HepG2 (cell line): ENCODE measurements around the gene HK2. TPM values are rescaled to one million over a fixed set of nuclear protein-coding genes. Genes with fewer than 3 reads are reported as not detected.

ENCODE experiments used
- CC2D1A ChIP-seq: sonication (generic); formaldehyde crosslinking; IDR thresholded peaks from 2 replicates; pipeline ENCODE4 v1.8.1; 2023; ENCODE audit warnings: mild to moderate bottlenecking, missing genetic modification reagents
- CCAR2 ChIP-seq: fragments of 200-400 bp; formaldehyde crosslinking; optimal IDR thresholded peaks from 2 replicates; pipeline ENCODE3; 2018; ENCODE audit warnings: low read depth, mild to moderate bottlenecking, low read length, moderate library complexity
- DNMT3B ChIP-seq: conservative IDR thresholded peaks from 2 replicates; pipeline ENCODE4 v1.6.1; 2016; ENCODE audit warnings: missing biosample characterization, control low read depth
- KDM1A ChIP-seq: IDR thresholded peaks from 2 replicates; pipeline ENCODE4 v1.6.1; 2016; ENCODE audit warnings: missing compliant biosample characterization
- KDM5B ChIP-seq: sonication (generic); formaldehyde crosslinking; IDR thresholded peaks from 2 replicates; pipeline ENCODE4 v1.4.0; 2020; ENCODE audit warnings: missing genetic modification reagents, mild to moderate bottlenecking, borderline replicate concordance
- MEIS1 ChIP-seq: sonication (generic); formaldehyde crosslinking; IDR thresholded peaks from 2 replicates; pipeline ENCODE4 v1.9.0; 2021; ENCODE audit warnings: mild to moderate bottlenecking, missing genetic modification reagents, moderate library complexity, borderline replicate concordance
- MEIS2 ChIP-seq: sonication (generic); formaldehyde crosslinking; IDR thresholded peaks from 2 replicates; pipeline ENCODE4 v1.9.0; 2021; ENCODE audit warnings: mild to moderate bottlenecking, missing genetic modification reagents
- PTBP1 ChIP-seq: fragments of 200-400 bp; formaldehyde crosslinking; IDR thresholded peaks from 2 replicates; pipeline ENCODE4 v1.6.1; 2018; ENCODE audit warnings: low read length, low read depth; ENCODE audit not compliant: poor library complexity, severe bottlenecking
- SMAD1 ChIP-seq: sonication (generic); formaldehyde crosslinking; IDR thresholded peaks from 2 replicates; pipeline ENCODE4 v1.4.0; 2020; ENCODE audit warnings: missing genetic modification reagents, low read depth, mild to moderate bottlenecking, borderline replicate concordance
- ZNF296 ChIP-seq: sonication (generic); formaldehyde crosslinking; conservative IDR thresholded peaks from 2 replicates; pipeline ENCODE4 v1.5.0; 2020; ENCODE audit warnings: mild to moderate bottlenecking, missing genetic modification reagents
- ZNF441 ChIP-seq: sonication (generic); formaldehyde crosslinking; IDR thresholded peaks from 2 replicates; pipeline ENCODE4 v1.7.0; 2021; ENCODE audit warnings: missing genetic modification reagents, borderline replicate concordance
- ZNF780A ChIP-seq: sonication (generic); formaldehyde crosslinking; IDR thresholded peaks from 2 replicates; pipeline ENCODE4 v1.8.0; 2022; ENCODE audit warnings: mild to moderate bottlenecking, missing genetic modification reagents, moderate library complexity
- ZSCAN9 ChIP-seq: IDR thresholded peaks from 2 replicates; pipeline ENCODE4 v1.6.1; 2016; ENCODE audit warnings: borderline replicate concordance
- polyA plus RNA-seq, 8 experiments: library from polyadenylated mRNA; depleted of rRNA in 3 of 8; stranded (reverse) in 7 of 8; unstranded in 1 of 8; fragments of >200 nt; fragmentation: Illumina TruSeq in 4 of 8; extraction: Trizol in 4 of 8; gene quantifications; 2 replicates each; pipeline versions ENCODE4 v1.2.1 to v1.2.3, GENCODE V29; 2011 to 2016; ENCODE audit warnings: low read depth in 4 of 8, missing spikeins in 1 of 8, mixed read lengths in 1 of 8; ENCODE audit not compliant: insufficient read depth in 1 of 8
- total RNA-seq, 5 experiments: library from RNA; depleted of rRNA; stranded (reverse); fragments of >200 nt; fragmentation: Illumina TruSeq; extraction: Trizol; gene quantifications; 2 replicates each; pipeline ENCODE4 v1.2.3, GENCODE V29; 2016; ENCODE audit warnings: low read depth in 1 of 5
- TF ChIP-seq, protein P1 (sequence below): sonication (generic); formaldehyde crosslinking; IDR thresholded peaks from 2 replicates; pipeline ENCODE4 v1.8.0; 2022; ENCODE audit warnings: missing genetic modification reagents, low read depth, mild to moderate bottlenecking, borderline replicate concordance
- TF ChIP-seq, protein P2 (sequence below): sonication (generic); formaldehyde crosslinking; IDR thresholded peaks from 2 replicates; pipeline ENCODE4 v1.8.0; 2022; ENCODE audit warnings: mild to moderate bottlenecking, missing genetic modification reagents; ENCODE audit not compliant: insufficient replicate concordance
- TF ChIP-seq, protein P3 (sequence below): IDR thresholded peaks from 2 replicates; pipeline ENCODE4 v1.6.1; 2016; ENCODE audit warnings: missing genetic modification reagents, missing compliant biosample characterization
- TF ChIP-seq, protein P4 (sequence below): sonication (generic); formaldehyde crosslinking; IDR thresholded peaks from 2 replicates; pipeline ENCODE4 v1.4.0; 2020; ENCODE audit warnings: low read depth, missing genetic modification reagents
- TF ChIP-seq, protein P5 (sequence below): sonication (generic); formaldehyde crosslinking; IDR thresholded peaks from 2 replicates; pipeline ENCODE4 v1.5.0; 2020; ENCODE audit warnings: missing genetic modification reagents

HK2 gene
- total and polyA plus RNA-seq, 2 of the 13 experiments (the other 11 are each of a cell fraction or from before 2014, with no cell fraction given), result 13.2 to 101 TPM

DNA sequence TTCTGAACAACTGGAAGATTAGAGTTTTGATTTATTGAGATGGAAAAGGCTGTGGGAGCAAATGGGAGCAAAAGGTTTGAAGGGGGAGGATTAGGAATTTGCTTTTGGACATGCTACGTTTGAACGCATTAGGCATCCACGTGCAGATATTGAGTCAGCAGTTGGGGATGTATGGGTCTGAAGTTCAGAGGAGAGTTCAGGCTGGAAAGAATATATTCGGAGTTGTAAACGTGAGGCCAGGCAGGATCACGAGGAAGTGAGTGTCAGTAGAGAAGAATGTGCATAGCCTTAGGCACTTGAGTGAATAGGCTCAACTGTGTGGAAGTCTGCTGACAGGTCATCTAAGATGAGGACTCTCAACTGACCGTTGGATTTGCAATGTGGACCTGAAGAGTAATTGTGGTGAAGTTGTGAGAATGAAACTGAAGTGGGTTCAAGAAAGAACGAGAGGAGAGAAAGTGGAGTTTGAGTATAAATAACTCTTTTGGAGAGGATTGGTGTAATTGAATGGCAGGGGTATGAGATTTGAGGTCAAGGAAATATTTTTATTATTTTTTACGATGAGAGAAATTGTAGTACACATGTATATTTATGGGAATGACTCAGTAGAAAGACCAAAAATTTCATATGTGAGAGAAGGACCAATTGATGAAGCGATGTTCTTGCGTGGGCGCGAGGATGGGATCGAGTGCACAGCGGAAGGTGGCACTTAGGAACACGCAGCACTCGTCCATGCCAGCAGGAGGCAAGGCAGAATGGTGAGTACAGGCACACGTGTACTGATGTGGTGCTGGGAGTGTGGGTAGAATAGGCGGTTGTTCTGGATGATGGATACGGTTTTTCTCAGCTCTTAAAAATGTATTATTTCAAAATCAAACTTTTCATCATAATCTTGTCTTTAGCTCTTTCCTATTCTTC lies 84.0 kb downstream of the HK2 start (continued):
- TF ChIP-seq ZSCAN9 (CRISPR knock-in tag), result no peak; the same call in 1 of the 2 replicates
- no peak for TF ChIP-seq CC2D1A (CRISPR knock-in tag)
- no peak for TF ChIP-seq ZNF780A (CRISPR knock-in tag)
- TF ChIP-seq ZNF296, result no peak
- TF ChIP-seq, protein P1, sequence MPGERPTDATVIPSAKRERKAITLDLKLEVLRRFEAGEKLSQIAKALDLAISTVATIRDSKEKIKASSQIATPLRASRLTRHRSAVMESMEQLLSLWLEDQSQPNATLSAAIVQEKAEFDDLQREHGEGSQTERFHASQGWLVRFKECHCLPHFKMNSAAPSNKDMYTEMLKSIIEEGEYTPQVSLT, result no peak
- peak; percentile 78 for TF ChIP-seq ZNF441 (CRISPR knock-in tag)
- TF ChIP-seq, protein P2, sequence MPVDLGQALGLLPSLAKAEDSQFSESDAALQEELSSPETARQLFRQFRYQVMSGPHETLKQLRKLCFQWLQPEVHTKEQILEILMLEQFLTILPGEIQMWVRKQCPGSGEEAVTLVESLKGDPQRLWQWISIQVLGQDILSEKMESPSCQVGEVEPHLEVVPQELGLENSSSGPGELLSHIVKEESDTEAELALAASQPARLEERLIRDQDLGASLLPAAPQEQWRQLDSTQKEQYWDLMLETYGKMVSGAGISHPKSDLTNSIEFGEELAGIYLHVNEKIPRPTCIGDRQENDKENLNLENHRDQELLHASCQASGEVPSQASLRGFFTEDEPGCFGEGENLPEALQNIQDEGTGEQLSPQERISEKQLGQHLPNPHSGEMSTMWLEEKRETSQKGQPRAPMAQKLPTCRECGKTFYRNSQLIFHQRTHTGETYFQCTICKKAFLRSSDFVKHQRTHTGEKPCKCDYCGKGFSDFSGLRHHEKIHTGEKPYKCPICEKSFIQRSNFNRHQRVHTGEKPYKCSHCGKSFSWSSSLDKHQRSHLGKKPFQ (CRISPR knock-in tag), result peak; percentile 58
- TF ChIP-seq DNMT3B (CRISPR knock-in tag), result 0 out of 2 replicates have a peak, but pooled peaks have one; percentile 41
- no peak for TF ChIP-seq SMAD1 (CRISPR knock-in tag)
- TF ChIP-seq, protein P3, sequence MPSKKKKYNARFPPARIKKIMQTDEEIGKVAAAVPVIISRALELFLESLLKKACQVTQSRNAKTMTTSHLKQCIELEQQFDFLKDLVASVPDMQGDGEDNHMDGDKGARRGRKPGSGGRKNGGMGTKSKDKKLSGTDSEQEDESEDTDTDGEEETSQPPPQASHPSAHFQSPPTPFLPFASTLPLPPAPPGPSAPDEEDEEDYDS (CRISPR knock-in tag), result peak; percentile 30; the same call in 1 of the 2 replicates
- TF ChIP-seq, protein P4, sequence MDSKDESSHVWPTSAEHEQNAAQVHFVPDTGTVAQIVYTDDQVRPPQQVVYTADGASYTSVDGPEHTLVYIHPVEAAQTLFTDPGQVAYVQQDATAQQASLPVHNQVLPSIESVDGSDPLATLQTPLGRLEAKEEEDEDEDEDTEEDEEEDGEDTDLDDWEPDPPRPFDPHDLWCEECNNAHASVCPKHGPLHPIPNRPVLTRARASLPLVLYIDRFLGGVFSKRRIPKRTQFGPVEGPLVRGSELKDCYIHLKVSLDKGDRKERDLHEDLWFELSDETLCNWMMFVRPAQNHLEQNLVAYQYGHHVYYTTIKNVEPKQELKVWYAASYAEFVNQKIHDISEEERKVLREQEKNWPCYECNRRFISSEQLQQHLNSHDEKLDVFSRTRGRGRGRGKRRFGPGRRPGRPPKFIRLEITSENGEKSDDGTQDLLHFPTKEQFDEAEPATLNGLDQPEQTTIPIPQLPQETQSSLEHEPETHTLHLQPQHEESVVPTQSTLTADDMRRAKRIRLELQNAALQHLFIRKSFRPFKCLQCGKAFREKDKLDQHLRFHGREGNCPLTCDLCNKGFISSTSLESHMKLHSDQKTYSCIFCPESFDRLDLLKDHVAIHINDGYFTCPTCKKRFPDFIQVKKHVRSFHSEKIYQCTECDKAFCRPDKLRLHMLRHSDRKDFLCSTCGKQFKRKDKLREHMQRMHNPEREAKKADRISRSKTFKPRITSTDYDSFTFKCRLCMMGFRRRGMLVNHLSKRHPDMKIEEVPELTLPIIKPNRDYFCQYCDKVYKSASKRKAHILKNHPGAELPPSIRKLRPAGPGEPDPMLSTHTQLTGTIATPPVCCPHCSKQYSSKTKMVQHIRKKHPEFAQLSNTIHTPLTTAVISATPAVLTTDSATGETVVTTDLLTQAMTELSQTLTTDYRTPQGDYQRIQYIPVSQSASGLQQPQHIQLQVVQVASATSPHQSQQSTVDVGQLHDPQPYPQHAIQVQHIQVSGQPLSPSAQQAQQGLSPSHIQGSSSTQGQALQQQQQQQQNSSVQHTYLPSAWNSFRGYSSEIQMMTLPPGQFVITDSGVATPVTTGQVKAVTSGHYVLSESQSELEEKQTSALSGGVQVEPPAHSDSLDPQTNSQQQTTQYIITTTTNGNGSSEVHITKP (CRISPR knock-in tag), result no peak
- no peak for TF ChIP-seq CCAR2
- TF ChIP-seq KDM5B, result no peak
- TF ChIP-seq MEIS1 (CRISPR knock-in tag), result no peak
- no peak for TF ChIP-seq PTBP1
- TF ChIP-seq MEIS2, result peak; percentile 87; the same call in 1 of the 2 replicates
- TF ChIP-seq KDM1A (CRISPR knock-in tag), result no peak
- TF ChIP-seq, protein P5, sequence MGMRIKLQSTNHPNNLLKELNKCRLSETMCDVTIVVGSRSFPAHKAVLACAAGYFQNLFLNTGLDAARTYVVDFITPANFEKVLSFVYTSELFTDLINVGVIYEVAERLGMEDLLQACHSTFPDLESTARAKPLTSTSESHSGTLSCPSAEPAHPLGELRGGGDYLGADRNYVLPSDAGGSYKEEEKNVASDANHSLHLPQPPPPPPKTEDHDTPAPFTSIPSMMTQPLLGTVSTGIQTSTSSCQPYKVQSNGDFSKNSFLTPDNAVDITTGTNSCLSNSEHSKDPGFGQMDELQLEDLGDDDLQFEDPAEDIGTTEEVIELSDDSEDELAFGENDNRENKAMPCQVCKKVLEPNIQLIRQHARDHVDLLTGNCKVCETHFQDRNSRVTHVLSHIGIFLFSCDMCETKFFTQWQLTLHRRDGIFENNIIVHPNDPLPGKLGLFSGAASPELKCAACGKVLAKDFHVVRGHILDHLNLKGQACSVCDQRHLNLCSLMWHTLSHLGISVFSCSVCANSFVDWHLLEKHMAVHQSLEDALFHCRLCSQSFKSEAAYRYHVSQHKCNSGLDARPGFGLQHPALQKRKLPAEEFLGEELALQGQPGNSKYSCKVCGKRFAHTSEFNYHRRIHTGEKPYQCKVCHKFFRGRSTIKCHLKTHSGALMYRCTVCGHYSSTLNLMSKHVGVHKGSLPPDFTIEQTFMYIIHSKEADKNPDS, result no peak
